Urothelium cell line (cell line): ENCODE data around the gene CTSC.

ENCODE experiments used
- DNase-seq: peaks from one replicate; pipeline ENCODE4 v3.0.0; 2011; ENCODE audit warnings: low spot score, mixed read lengths
- FAIRE-seq: peaks from 2 replicates; lab custom pipeline; 2011; peaks lifted over from hg19 to GRCh38; lab: Jason Lieb, UNC

The CTSC gene

DNA sequence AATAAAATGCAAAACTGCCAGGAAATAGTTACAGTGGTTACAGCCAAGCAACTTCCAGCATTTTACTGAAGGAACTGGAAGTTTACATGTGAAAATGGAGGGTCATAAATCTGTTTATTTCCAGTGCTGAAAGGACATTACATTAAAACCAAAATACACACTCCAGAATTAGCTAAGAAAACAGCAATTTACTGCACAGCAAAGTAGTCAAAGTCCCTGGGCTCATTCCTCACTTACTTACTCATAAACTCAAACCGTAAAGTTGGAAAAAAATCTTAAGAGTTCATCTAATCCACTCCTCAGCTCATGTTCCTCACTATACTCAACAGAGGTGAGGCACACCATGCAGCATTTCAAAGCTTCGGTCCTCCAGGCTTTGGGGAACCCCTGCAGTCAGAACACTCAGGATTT is 17.4 kb downstream of the CTSC start:
- FAIRE-seq (no peak), DNase-seq (no peak)

DNA sequence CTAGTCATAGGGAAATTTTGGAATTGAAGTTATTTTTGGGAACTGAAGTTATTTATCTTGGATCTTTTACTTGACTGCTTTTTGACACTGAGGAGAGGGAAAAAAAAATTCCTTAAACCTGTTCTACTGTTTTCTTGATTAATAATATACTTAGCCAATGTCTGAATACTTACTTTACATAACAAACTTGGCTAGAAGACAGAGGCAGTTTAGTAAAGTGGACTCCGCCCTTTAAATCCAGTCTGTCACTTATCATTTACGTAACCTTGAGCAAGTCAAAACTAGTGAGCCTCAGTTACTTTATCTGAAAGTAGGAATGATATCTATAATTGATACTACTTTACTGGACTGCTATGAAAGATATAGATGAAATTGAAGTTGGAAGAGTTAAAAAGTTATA is 19.5 kb downstream of the CTSC start:
- FAIRE-seq = no peak
- DNase-seq = no peak

DNA sequence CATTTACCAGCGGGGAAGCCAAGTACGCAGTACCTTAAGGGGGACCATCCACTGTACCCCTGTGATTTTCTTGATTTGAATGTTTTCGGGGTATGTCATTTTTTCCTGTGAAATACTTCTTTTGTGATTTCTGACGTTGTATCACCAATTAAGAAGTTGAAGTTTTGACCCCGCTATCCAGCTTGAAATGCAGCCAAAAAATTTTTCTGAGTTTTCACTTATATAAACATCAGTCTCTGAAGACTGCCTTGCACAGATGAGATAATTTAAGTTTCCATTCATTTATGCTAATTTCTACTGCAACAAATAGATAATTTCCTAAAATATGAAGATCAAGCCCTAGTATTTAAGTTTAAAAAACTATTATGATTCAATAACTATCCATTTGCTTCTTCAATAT is 20.0 kb downstream of the CTSC start:
- DNase-seq = no peak
- FAIRE-seq = no peak

DNA sequence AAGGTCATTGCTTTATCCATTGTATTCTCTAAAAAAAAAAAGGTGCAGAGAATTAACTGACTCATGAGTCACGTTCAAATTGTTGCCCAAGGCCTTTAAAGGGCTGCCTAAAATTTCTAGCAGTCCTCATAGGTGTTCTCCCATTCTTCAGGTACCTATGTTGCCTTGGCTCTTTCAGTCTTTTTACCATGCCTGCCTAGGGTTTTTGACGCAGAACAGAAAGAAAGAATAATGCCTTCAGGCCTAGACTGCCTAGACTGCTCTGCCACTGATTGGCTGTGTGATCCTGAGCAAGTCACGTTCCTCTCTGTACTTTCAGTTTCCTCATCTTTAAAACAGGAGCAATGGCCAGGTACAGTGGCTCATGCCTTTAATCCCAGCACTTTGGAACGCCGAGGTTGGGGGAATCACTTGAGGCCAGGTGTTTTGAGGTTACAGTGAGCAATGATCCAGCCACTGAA is 21.5 kb downstream of the CTSC start:
- FAIRE-seq (no peak), DNase-seq (no peak)

DNA sequence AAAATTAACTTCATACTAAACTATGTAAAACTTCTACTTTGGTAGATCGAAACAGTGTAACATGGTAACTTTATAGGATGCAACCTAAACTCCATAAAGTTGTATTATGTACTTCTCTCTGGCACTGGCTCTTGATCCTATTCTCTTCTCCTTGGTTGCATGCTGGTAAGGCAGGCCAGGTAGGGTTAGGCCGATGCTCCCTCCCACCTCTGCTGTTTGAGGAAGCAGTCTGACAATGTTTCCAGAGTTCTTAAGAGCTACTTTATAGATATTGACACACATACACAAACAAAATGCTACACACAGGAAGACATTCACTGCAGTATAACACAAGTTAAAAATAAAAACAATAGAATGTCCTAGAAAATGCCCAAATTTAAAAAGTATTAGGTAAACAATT is 22.5 kb downstream of the CTSC start:
- no peak for FAIRE-seq

DNA sequence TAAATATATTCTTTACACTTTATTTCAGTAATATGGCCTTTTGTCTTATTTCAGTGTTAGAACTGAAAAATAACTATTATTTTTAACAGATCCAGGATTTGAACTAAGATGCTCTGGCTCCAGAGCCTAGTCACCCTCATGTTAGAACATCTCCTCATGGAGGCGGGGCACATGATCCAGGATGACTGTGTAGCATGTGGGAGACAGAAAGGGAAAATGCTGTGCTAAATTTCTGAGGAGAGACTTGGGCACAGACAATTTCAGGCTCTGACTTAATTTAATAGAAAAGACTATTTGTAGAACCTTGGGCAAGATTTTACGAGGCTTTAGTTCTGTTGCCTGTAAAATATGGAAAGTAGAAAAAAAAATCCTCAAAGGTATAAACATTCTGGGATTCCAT is 24.1 kb downstream of the CTSC start:
- no peak for DNase-seq
- FAIRE-seq = no peak

More for the DNA sequence above, 22.5 kb downstream of the CTSC start:
- DNase-seq = no peak

DNA sequence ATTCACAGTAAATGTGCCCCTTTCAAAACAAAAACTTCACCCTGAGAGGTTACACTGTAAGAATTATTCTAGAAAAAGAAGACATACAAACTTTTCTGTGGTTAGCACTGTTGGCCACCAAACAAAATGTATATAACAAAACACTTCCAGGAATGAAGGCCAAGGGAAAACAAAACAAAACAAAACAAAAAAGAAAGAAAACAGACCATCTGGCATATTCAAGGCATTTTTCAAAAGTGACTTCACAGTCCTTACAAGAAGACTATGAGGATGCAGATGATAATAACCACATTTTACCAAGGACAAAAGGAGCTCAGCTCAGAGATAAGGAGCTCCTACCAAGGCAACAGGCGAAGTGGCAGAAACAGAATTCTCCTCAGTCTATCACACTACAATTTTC is 24.9 kb downstream of the CTSC start:
- DNase-seq = no peak
- FAIRE-seq = no peak

DNA sequence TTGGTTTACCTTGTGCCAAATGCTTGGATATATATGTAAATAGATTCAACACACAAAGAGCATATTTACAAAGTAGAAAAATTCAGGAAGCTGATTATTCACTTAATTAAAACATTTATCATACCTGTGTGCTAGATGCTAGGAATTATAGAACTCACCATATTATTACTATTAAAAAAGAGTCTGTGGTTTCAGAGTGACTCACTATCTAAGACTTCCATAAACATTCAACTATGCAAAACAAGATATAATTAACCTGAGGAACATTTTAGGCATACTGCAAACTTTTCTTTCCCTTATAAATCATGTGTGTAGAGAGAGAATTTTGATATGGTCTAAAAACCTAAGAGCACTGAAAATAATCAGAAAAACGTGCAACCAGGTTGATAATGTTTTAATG is 27.3 kb downstream of the CTSC start:
- DNase-seq = no peak
- FAIRE-seq = no peak

DNA sequence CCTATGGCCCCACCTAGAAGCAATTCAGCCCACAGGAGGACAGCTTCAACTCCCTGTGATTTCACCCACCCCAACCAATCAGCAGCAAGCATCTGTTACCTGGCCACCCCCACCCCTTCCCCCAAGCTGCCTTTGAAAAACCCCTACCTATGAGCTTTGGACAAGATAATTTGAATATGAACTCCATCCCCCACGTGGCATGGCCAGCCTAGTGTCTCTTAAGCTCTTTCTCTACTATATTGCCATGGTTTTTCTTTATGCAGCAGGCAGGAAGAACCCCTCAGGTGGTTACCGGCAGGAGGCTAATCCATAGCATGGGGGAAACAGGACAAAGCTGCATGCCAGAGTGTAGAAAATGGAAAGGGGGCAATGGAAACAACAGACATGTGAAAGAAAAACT is 29.0 kb downstream of the CTSC start:
- no peak for FAIRE-seq

DNA sequence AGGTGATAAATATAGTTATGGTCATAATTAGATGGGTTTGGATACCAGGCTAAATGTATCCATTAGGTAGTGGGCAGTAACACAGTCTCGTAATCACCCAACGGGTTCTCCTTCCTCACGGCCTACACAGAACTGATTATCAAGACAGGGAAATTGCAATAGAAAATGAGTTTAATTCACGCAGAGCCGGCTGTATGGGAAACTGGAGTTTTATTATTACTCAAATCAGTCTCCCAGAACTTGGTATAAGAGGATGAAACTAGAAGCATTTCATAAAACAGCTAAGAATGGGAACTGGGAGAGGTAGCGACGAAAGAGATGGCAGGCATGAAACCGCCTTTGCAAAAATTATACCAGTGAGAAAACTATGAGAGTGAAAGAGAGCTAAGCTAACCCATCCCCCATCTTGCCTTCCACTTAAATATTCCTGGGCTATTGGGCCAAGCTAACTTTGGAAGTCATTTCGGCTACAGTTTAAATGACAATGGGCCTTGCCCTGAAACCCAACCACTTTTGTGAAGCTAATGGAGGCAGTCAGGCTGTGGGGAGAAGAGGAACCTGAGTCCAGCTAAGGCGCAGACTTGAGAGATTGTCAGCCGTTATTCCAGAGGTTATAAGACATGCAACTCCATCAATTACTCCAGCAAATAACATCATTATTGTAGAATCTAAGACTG is 29.6 kb downstream of the CTSC start:
- FAIRE-seq (no peak), DNase-seq (no peak)

More for the DNA sequence above, 29.0 kb downstream of the CTSC start:
- DNase-seq = no peak

DNA sequence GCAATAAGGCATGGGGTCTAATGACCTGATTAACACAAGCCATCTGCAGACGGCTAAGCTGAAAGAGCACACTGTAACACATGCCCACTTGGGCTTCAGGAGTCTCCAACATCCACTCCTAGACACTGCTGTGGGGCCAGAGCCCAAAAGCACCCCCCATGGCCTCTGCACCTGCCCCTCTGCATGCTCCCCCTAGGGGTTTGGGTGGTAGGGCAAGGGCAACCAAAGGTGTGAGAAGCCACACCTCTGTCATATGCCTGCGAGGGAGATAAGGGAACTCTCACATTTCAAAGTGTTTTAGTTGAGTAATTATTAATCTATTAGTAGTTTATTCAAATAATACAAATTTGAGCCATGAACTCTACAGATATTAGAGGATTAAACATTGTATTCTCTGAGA is 30.8 kb downstream of the CTSC start:
- DNase-seq (no peak), FAIRE-seq (no peak)

DNA sequence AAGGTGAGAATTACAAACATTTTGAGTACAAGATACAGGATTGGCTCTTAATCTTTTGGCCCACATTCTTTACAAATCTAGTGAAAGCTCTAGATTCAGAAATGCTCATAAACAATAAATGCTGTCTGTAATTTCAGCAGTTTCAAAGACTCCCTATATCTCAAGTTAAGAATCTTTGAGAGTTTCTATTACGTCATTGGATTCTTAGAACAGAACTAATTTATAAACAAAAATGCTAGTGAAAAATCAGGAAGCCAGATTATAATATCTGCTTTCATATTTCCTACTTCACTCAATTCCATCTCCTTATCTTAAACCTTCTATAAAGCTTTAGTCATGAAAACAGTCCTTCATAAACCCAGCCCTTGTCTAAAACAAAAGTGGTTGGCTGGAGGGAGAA is 32.1 kb downstream of the CTSC start:
- no peak for DNase-seq
- no peak for FAIRE-seq

DNA sequence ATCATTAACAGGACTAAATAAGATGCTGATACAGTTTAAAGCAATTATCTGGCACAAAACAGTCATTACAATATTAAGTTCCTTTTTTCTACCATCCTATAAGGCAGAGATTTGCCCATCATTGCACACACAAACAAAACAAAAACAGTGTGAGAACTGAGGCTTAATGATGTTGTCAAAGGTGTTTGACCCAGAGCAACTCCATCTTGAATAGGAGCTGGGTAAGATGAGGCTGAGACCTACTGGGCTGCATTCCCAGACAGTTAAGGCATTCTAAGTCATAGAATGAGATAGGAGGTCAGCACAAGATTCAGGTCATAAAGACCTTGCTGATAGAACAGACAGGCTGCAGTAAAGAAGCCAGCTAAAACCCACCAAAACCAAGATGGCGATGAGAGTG is 33.2 kb downstream of the CTSC start:
- no peak for FAIRE-seq
- no peak for DNase-seq

DNA sequence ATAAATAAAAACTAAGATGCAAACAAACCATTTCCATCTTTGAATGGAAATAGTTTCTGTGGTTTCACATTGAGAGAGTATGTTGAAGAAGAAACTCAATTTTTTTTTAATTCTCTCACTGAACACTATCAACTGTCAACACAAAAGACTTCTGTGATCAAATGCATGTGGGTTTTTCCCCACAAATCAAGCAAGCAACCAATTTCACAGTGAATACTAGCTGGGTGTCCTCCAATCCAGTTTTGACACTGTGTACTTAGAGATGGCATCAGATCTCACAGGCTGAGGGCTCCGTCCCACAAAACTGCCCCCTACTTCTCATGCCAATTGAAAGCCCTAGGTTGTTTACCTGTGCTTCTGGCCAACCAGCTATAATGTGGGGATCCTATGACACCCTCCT is 34.5 kb downstream of the CTSC start:
- FAIRE-seq (no peak), DNase-seq (no peak)

DNA sequence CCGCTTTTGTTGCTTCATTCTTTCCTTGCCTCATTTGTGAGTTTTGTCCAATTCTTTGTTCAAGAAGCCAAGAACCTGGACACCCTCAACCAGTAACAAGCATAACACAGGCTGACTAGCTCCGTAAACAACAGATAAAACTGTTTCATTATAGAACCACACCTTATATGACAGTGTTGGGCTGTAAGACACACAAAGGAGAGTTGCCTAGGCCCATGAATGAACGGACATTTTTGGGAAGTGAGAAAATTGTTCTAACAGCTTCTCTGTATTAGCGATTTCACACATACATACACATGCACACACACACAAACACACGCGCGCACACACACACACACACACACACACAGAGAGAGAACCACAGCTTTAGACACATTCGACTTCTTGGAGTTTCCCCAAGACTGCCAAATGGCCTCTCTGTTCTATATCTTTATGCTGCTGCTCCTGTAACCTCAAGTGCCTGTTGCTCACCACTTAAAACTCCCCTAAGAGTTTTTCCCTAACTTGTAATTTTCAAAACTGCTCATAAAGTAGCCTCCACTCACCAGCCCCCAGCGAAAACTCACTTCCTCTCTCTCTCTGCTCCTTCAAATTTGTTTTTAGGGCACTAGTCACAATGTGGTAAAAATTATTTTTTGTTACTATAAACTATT is 35.9 kb downstream of the CTSC start:
- no peak for FAIRE-seq
- DNase-seq = no peak

DNA sequence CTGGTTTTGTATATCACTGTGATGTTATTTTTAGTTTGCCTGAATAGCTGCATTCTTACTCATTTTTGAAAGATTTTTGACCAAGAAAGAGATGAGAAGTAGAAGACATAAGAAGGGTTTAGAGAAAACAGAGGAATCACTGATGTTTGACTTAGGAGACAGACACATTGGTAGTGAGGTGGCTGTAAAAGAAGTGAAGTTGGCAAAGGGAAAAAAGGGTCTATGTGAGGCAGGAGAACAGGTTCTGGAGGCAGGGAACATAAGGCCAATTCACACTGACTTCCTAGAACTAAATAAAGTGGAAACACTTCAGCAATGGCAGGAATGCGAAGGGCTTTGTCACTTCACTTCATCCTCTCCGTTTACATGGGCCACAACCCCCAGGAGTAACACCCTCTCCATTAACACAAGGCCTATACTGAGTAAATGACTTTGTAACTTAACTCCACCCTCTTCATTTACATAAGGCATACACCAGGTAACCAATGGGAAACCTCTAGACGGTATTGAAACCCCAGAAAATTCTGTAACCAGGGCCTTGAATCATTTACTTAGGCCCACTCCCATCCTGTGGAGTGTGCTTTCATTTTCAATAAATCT is 36.5 kb downstream of the CTSC start:
- FAIRE-seq = no peak
- no peak for DNase-seq

DNA sequence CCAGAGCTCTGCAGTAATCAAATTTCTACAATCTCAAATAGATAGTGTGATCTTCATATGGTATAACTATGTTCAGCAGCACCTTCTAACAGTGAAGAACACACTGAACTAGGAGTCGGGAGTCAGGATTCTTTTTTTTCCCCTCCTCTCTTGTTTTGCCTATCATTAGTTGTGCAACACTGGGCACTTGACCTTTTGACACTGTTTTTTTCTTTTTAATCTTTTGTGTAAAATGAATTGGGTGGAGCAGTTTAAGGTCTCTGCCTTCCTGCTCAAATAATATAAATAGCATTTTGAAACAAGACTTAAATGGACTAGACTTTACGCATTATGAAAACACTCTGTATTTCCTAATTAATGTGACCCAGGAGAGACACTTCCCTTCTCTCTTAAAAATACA is 39.7 kb downstream of the CTSC start:
- FAIRE-seq (no peak), DNase-seq (no peak)

DNA sequence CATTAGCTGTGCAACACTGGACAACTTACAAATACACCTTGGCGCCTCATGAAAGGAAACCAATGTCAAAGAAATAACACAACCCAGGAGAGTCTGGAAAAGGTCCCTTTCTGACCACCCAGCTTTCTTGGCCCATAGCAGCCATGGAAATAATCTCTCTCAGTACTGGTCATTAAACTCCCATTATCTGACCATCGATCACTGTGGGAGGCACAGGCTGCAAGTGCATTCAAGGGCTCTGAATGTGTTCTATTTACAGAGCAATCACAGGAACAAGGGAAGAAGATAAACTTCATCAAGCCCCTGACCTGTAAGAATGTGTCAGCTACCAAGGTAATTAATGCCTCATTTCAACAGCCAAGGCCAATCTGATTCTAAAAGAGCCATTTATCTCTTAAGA is 40.1 kb downstream of the CTSC start:
- no peak for FAIRE-seq
- DNase-seq = no peak

DNA sequence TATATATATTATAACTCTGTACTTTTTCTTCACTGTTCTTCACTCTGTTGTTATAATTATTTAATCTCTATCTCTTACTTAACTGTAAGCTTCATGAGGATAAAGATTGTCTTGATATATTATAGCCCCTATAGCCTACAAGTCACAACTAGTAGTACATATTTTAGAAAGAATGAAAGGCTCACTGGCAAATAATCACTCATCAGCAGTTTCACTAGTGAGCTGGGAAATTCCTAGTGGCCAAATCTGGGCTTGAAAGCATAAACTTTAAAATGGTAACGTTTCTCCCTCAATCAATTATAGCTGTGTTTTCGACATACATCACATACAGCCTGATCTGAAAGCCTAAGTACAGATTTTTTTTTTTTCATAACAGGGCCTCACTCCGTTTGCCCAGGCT is 42.5 kb downstream of the CTSC start:
- no peak for FAIRE-seq
- DNase-seq = no peak

DNA sequence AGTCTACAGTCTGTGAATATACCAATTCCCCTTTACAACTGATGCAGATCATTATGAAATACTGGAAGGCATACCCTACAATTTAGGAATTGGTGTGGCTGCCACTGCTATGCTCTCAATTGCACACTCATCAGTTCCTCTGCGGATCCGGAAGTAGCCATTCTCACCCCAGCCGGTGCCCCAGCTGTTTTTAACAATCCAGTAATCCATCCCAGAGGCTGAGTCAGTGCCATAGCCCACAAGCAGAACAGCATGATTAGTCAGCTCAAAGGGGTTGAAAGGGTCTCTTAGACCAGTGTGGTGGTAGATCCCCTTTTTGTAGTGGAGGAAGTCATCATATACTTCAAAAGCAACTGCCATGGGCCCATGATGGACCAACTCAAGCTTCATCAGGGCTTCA is 43.6 kb downstream of the CTSC start:
- DNase-seq (no peak), FAIRE-seq (no peak)

DNA sequence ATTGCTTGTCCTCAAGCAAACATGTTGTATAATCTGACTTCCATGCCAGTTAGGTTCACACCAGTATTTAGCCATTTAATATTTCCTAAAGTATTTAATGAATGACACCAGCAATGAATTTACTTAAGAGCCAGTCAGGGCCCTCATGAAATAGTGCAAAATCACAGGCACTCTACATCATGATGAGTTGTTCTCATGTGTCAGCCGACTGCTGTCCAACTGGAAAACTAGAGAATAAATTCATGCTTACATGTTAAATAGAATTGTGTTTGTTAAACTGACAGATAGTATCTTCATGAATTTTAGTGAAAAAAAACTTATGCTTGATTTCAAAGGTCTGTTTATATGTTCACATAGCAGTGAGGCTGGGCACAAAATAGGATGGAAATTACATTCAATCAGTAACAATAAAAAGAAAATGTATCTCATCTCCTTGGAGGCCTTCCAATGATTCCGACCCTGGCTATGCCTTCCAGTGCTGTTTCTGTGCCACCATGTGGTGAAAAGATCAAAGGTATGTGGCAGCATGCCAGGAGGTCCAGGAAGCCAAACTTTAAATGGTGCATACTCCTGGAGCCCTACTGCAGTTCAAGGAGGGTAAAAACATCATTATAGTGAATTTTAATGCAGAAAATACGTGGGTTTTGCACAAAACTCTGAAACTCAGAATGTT is 45.2 kb downstream of the CTSC start:
- FAIRE-seq (no peak), DNase-seq (peak; percentile 54)

DNA sequence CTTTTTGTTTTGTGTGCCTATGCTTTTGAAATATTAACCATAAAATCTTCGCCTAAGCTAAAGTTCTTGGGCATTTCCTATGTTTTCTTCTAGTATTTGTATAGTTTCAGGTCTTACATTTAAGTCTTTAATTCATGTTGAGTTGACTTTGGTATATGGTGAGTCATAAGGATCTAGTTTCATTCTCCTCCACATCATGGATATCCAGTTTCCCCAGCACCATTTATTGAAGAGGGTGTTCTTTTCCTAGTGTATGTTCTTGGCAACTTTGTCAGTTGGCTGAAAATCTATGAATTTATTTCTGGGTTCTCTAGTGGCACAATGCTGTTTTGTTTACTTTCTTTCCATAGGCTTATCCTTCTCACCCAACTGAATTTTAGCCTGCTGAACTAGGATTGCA is 49.0 kb downstream of the CTSC start:
- DNase-seq (no peak), FAIRE-seq (no peak)
